Body of pancreas (tissue), 4 donors: ENCODE measurements around the gene ASCC1. TPM values are rescaled to one million over a fixed set of nuclear protein-coding genes. Genes with fewer than 3 reads are reported as not detected.

Experiments used
- ATAC-seq: fragments of 150-250 bp; one replicate; pipeline ENCODE4 v1.9.1; 2016
- DNase-seq, 4 donors: peaks; one replicate each; pipeline ENCODE4 v3.0.0-alpha.2; 2019
- H3K27ac ChIP-seq, 4 donors: fragments of 200-600 bp; sonication (generic); 1 replicate in 3 of 4; 2 replicates in 1 of 4; pipeline versions ENCODE4 v1.5.1 to v1.6.1; 2016 to 2019; ENCODE audit warnings: mild to moderate bottlenecking in 1 of 4, mixed read lengths in 1 of 4, moderate library complexity in 1 of 4
- H3K27me3 ChIP-seq, 2 donors: fragments of 200-600 bp; sonication (generic); one replicate each; pipeline ENCODE4 v1.6.0; 2016; ENCODE audit warnings: mild to moderate bottlenecking in 1 of 2
- H3K36me3 ChIP-seq, 2 donors: fragments of 200-600 bp; sonication (generic); replicated peaks in 1 of 2; 2 replicates each; pipeline ENCODE4 v1.5.1; 2016; ENCODE audit warnings: low read depth in 2 of 2; ENCODE audit not compliant: insufficient read depth in 1 of 2
- H3K4me1 ChIP-seq: fragments of 200-600 bp; sonication (generic); one replicate; pipeline ENCODE4 v1.6.0; 2016
- H3K4me3 ChIP-seq, 2 donors: fragments of 200-600 bp; sonication (generic); 1 replicate in 1 of 2; 2 replicates in 1 of 2; pipeline ENCODE4 v1.5.1; 2016 to 2019
- H3K9me3 ChIP-seq, 3 donors: fragments of 200-600 bp; sonication (generic); 1 replicate in 2 of 3; 2 replicates in 1 of 3; pipeline ENCODE4 v1.5.1; 2016
- CTCF ChIP-seq, 7 experiments: fragments of 450-650 bp in 4 of 7; fragments of 200-600 bp in 3 of 7; sonication (generic) in 3 of 7; IDR thresholded peaks; one replicate each; pipeline ENCODE4 v1.5.1; 2016 to 2019; ENCODE audit warnings: antibody characterized with exemption in 7 of 7
- POLR2A ChIP-seq, 3 donors: fragments of 450-650 bp; IDR thresholded peaks; one replicate each; pipeline ENCODE4 v1.6.1; 2016; ENCODE audit warnings: antibody characterized with exemption in 3 of 3, mild to moderate bottlenecking in 2 of 3
- WGBS, 2 donors: methylation state at CpG; one replicate each; pipeline ENCODE4 v1.1.5; 2017; 5-methylcytosine and 5-hydroxymethylcytosine counted together
- intact Hi-C: fragments of 100-400 bp; cut with DNase I; formaldehyde crosslinking; loops from one replicate; pipeline ENCODE4 v1.15.1; 2023
- total RNA-seq, 2 donors: library from RNA; depleted of rRNA; stranded (reverse); fragments of >200 nt; gene quantifications; one replicate each; pipeline ENCODE4 v1.1.0, GENCODE V29; 2016

The ASCC1 gene
- total RNA-seq, 2 donors from 2014 or later: 16.1 to 17.1 TPM

GRCh38 chr10:72127571-72127970 is 88.5 kb downstream of the ASCC1 start:
- Histone ChIP-seq H3K4me1 (no peaks in the 10 kb centered on the region), H3K4me3 (no peak overlapping the region), H3K36me3 (no peaks in the 10 kb centered on the region), H3K27ac (no peak overlapping the region), H3K27me3 (no peaks in the 10 kb centered on the region), H3K9me3 (no peaks in the 10 kb centered on the region)
- intact Hi-C loops: no loop called here
- DNase-seq (no peak), ATAC-seq (no peak)
- TF ChIP-seq POLR2A (IDR thresholded peaks at IDR 0.05) (no peak), CTCF (IDR thresholded peaks at IDR 0.05) (no peak)
- 87 to 96% methylated on average over 2 of the region's 2 CpGs for WGBS, 2 donors

GRCh38 chr10:72126872-72127232 is 89.2 kb downstream of the ASCC1 start:
- H3K4me3 ChIP-seq: no peak overlapping the region
- no peak for DNase-seq
- intact Hi-C loops: no loop called here

GRCh38 chr10:72126184-72126871 is 89.7 kb downstream of the ASCC1 start:
- H3K27ac ChIP-seq: no peak overlapping the region

More at GRCh38 chr10:72126872-72127232, 89.2 kb downstream of the ASCC1 start:
- H3K36me3 ChIP-seq: no peaks in the 10 kb centered on the region
- H3K4me1 ChIP-seq: no peaks in the 10 kb centered on the region
- TF ChIP-seq POLR2A (IDR thresholded peaks at IDR 0.05) (no peak), CTCF (IDR thresholded peaks at IDR 0.05) (no peak)
- H3K27me3 ChIP-seq: no peaks in the 10 kb centered on the region
- no peak overlapping the region for H3K27ac ChIP-seq
- ATAC-seq: no peak
- WGBS, 2 donors: 94 to 96% methylated on average over 3 of the region's 3 CpGs
- no peaks in the 10 kb centered on the region for H3K9me3 ChIP-seq

GRCh38 chr10:72124989-72125388 is 91.1 kb downstream of the ASCC1 start:
- Histone ChIP-seq H3K36me3 (no peaks in the 10 kb centered on the region), H3K27me3 (no peaks in the 10 kb centered on the region), H3K27ac (no peak overlapping the region), H3K9me3 (no peaks in the 10 kb centered on the region), H3K4me3 (no peak overlapping the region), H3K4me1 (no peaks in the 10 kb centered on the region)
- ATAC-seq (no peak), DNase-seq (no peak)
- TF ChIP-seq POLR2A (IDR thresholded peaks at IDR 0.05) (no peak), CTCF (IDR thresholded peaks at IDR 0.05) (no peak)
- 53 to 87% methylated on average over 1 of the region's 1 CpG for WGBS, 2 donors
- intact Hi-C loops: no loop called here

More at GRCh38 chr10:72126184-72126871, 89.7 kb downstream of the ASCC1 start:
- H3K4me1 ChIP-seq: no peaks in the 10 kb centered on the region
- DNase-seq (peak in 1 of 4 donors; percentile 22), ATAC-seq (peak; percentile 55)
- no peaks in the 10 kb centered on the region for H3K27me3 ChIP-seq
- intact Hi-C loops: no loop called here
- no peak overlapping the region for H3K4me3 ChIP-seq
- TF ChIP-seq POLR2A (IDR thresholded peaks at IDR 0.05) (no peak), CTCF (IDR thresholded peaks at IDR 0.05) (peak in 6 of 7 experiments; percentile 26 to 64 (median 48))
- H3K9me3 ChIP-seq: no peaks in the 10 kb centered on the region
- no peaks in the 10 kb centered on the region for H3K36me3 ChIP-seq
- WGBS, 2 donors: 77 to 79% methylated on average over 3 of the region's 3 CpGs

GRCh38 chr10:72124381-72124780 is 91.7 kb downstream of the ASCC1 start:
- intact Hi-C loops: no loop called here
- no peaks in the 10 kb centered on the region for H3K4me1 ChIP-seq
- TF ChIP-seq POLR2A (IDR thresholded peaks at IDR 0.05): no peak
- no peak for TF ChIP-seq CTCF (IDR thresholded peaks at IDR 0.05)
- ATAC-seq (no peak), DNase-seq (no peak)
- no peaks in the 10 kb centered on the region for H3K36me3 ChIP-seq
- no peaks in the 10 kb centered on the region for H3K27me3 ChIP-seq
- no peak overlapping the region for H3K27ac ChIP-seq
- no peaks in the 10 kb centered on the region for H3K9me3 ChIP-seq
- H3K4me3 ChIP-seq: no peak overlapping the region
